RPMI8226 (cell line): ENCODE results near the gene SETBP1.

Experiments used
- DNase-seq: peaks from one replicate; pipeline ENCODE4 v3.0.0-alpha.2; 2015

The SETBP1 gene

GRCh38 chr18:44882163-44882868, 201.6 kb downstream of the SETBP1 start:
- no peak for DNase-seq

- no peak for DNase-seq
Measured at GRCh38 chr18:44883671-44884070, 203.0 kb downstream of the SETBP1 start.

GRCh38 chr18:44884431-44884830, 203.7 kb downstream of the SETBP1 start:
- no peak for DNase-seq

- DNase-seq, result no peak
Measured at GRCh38 chr18:44885507-44885906, 204.8 kb downstream of the SETBP1 start.

GRCh38 chr18:44887227-44887631, 206.5 kb downstream of the SETBP1 start:
- DNase-seq, result peak; percentile 10

- no peak for DNase-seq
Measured at GRCh38 chr18:44889111-44889510, 208.4 kb downstream of the SETBP1 start.

- DNase-seq, result no peak
Measured at GRCh38 chr18:44893045-44893706, 212.5 kb downstream of the SETBP1 start.

GRCh38 chr18:44893966-44894365, 213.3 kb downstream of the SETBP1 start:
- no peak for DNase-seq

- peak; percentile 41 for DNase-seq
Measured at GRCh38 chr18:44895176-44895798, 214.6 kb downstream of the SETBP1 start.

GRCh38 chr18:44896846-44897245, 216.2 kb downstream of the SETBP1 start:
- DNase-seq, result no peak

GRCh38 chr18:44897411-44897810, 216.7 kb downstream of the SETBP1 start:
- no peak for DNase-seq

- no peak for DNase-seq
Measured at GRCh38 chr18:44897816-44898215, 217.1 kb downstream of the SETBP1 start.

- no peak for DNase-seq
Measured at GRCh38 chr18:44898498-44898897, 217.8 kb downstream of the SETBP1 start.

- peak; percentile 9 for DNase-seq
Measured at GRCh38 chr18:44899832-44900231, 219.1 kb downstream of the SETBP1 start.

GRCh38 chr18:44900627-44901026, 219.9 kb downstream of the SETBP1 start:
- DNase-seq, result no peak

- DNase-seq, result no peak
Measured at GRCh38 chr18:44901283-44901682, 220.6 kb downstream of the SETBP1 start.

- no peak for DNase-seq
Measured at GRCh38 chr18:44903327-44903726, 222.6 kb downstream of the SETBP1 start.

- DNase-seq, result no peak
Measured at GRCh38 chr18:44904768-44905167, 224.1 kb downstream of the SETBP1 start.

GRCh38 chr18:44909191-44909719, 228.6 kb downstream of the SETBP1 start:
- DNase-seq, result peak; percentile 92

- DNase-seq, result no peak
Measured at GRCh38 chr18:44911260-44911659, 230.6 kb downstream of the SETBP1 start.

GRCh38 chr18:44911773-44912172, 231.1 kb downstream of the SETBP1 start:
- DNase-seq, result no peak

GRCh38 chr18:44912740-44913478, 232.2 kb downstream of the SETBP1 start:
- no peak for DNase-seq

GRCh38 chr18:44914028-44914427, 233.3 kb downstream of the SETBP1 start:
- no peak for DNase-seq
